HG03442 (cell line): Measurements from ENCODE around the gene DMPK.
A peak's percentile ranks its signal among the peaks of the same experiment; 100 is the strongest.
"Not testable (repeated sequence)": the region's sequence is repeated elsewhere in the genome, so short reads cannot be mapped to it uniquely, and the experiment has no call there.

Experiments used
- ATAC-seq: cut with Tn5 transposase; IDR thresholded peaks from one replicate; pipeline ENCODE4 v1.9.1; 2021; ENCODE audit warnings: mild to moderate bottlenecking, moderate library complexity; ENCODE audit not compliant: unreplicated experiment

The DMPK gene

DNA sequence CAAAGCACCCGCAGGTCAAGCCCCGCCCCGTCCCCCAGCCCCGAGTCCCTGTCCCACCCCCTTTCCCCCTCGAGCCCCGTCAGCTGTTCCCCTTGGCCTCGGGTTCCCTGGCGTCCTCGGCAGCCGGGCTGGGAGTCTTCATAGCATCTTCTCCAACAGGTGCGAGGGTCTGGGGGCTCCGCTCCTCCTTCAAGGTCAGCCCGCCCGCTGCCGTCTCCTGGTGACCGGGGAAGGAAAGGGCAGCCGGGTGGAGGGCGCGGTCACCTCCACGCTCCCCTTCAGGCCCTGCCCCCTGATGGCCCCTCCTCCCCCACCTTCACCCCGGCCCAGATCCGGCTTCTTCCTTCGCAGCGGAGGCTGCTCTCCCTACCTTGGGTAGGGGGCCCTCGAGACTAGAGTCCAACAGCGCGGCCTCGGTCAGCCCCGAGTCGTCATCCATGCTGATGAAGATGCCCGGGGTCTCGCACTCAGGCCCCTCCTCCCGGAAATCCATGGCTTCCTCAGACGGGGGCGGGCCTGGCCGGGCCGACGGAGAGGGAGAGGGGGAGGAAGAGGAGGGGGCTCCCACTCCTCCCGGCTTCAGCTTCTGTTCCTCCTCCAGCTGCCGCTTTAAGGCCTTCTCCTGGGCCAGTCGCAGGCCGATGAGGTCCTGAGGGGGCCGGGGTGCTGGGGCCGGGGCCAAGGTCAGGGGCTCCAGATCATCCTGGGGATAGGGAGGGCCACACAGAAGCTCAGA lies 33.4 kb upstream of the DMPK start:
- ATAC-seq: no peak

- no peak for ATAC-seq
Observed at GRCh38 chr19:45814851-45815480, 32.7 kb upstream of the DMPK start, which contains the start of gene RSPH6A. RSPH6A (minus strand) TSS chr19:45815308; CDS start chr19:45815176, 132 bp downstream.

DNA sequence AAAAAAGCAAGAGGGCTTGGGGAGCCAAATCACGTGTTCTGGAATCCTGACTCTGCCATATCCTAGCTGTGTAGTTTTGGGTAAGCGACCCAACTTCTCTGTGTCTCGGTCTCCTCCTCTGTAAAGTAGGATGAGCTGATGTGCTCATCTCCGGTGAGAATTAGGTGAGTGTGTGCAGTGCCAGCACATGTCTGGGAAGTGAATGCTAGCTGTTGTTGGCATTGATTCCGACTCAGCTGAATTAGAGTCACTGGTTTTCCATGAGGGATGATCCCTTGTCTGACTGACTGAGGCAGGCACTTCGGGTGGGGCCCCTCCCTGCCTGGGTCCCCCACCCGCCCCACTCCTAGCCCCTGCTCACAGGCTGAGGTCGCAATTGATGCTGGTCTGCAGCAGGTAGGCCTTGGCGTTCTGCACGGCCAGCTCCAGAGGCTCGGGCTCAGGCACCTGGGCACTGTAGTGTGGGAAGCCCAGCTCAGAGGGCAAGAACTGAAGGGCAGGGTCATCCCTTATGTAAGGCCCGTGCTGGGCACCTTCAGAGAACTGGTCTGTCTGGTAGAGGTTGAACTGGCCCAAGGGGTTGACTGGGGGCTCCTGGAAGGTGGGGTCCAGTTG lies 32.0 kb upstream of the DMPK start:
- ATAC-seq: no peak

- ATAC-seq: no peak
Observed at GRCh38 chr19:45812297-45812696, 30.0 kb upstream of the DMPK start.

DNA sequence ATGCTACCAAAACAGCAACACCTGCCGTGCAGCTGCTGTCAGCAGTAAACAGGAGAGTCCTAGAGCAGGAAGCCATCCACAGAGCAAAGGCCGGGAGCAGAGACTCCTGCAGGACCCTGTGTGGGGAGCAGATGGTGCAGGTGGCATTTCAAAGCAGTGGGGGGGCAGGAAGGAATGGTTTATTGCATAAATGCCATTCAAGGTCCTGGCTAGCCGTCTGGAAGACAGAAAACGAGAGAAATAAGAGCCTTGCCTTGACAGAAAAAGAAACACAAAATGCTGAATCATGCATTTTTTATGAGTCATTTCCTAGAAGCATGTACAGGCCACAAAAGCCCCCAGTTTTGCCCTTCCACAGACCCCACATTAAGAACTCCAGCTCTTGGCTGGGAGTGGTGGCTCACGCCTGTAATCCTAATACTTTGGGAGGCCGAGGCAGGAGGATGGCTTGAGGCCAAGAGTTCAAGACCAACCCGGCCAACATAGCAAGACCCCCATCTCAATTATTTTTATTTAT lies 27.4 kb upstream of the DMPK start:
- ATAC-seq: no peak

DNA sequence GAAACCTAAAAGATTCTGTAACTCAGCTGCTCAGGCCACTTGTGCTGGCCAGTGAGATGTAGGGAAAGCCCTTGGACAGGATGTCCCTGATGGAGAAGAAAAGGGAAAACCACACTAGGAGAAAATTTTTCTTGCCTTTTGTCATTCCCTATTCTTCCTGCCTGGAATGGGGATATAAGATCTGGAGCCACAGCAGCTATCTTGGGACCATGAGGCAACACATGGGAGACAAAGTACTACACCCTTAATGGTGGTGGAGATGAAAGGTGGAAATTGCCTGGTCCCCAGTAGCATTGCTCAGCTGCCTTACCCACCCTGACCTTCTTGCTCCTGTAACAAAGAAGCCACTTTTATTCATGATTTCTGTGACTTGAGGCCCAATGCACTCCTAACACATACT lies 23.4 kb upstream of the DMPK start:
- ATAC-seq: no peak

DNA sequence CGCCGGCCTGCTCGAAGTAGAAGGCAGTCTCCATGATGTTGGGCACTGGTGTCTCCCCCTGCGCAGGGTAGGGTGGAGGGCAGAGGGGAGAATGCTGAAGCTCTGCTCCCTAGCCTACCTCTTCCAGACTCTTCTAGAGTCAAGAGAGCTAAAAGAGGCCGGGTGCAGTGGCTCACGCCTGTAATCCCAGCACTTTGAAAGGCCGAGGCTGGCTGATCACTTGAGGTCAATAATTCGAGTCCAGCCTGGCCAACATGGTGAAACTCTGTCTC lies 22.6 kb upstream of the DMPK start:
- ATAC-seq: no peak

GRCh38 chr19:45804140-45804958 lies 22.1 kb upstream of the DMPK start:
- ATAC-seq: no peak

DNA sequence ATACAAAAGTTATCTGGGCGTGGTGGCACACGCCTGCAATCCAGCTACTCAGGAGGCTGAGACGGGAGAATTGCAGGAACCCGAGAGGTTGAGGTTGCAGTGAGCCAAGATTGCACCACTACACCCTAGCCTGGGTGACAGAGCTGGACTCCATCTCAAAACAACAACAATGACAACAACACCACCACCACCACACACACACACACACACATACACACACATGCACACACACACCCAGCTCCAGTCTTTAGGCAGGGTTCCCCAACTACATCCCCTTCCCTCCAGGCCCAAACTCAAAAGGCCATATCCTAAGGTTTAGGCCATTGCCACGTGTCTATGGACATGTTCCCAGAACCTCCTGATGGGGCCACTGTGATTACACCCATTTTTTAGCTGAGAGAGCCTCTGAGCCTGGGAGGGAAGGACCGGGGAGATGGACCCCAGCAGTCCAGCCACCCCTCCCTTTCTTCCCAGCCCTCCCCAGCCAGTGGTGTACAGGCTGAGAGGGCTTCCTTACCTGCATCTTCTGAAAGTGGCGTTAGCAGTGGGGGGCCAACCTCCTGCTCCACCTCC lies 19.4 kb upstream of the DMPK start:
- ATAC-seq: no peak

DNA sequence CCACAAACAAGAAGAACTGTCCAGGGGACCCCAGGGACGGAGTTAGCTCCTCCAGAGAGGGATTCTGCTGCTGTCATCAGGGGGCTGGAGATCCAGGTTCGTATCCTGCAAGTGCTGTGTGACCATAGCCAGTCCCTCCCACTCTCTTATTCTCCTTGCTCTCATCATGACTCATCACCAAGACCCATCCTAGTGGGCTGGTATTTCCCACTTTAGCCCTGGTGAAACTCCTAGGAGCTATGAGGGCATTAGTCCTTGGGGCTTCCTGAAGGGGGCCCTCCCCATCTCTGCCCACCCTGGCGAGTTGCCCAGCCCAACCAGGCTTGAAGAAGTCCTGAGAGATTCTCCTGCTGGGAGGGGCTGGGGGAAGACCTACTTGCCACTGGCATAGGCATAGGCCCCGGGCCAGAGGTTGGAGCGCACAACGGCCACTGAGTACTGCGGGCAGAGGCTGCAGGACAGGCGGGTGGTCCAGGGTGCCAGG lies 17.8 kb upstream of the DMPK start:
- ATAC-seq: no peak

- not testable (repeated sequence) for ATAC-seq
Observed at GRCh38 chr19:45799541-45799940, 17.3 kb upstream of the DMPK start.

GRCh38 chr19:45798995-45799517 lies 16.8 kb upstream of the DMPK start:
- no peak for ATAC-seq

GRCh38 chr19:45794627-45795026 lies 12.3 kb upstream of the DMPK start:
- ATAC-seq: no peak

DNA sequence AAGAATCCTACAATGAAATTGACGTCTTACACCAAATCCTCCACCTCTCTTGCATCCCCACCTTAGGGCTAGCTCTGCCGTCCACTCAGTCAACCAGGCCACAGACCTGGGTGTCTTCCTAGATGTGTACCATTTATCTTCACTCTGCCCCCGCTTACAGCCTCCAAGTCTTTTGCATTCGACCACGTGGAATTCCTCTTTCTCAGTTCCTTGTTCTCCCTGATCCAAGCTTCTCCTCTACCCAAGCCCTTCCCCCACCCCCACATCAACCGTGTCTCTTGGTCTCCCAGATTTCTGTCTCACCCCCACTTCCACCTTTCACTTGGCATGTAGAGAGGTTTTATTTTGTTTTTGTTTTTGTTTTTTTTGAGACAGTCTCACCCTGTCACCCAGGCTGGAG lies 11.6 kb upstream of the DMPK start:
- ATAC-seq: no peak

DNA sequence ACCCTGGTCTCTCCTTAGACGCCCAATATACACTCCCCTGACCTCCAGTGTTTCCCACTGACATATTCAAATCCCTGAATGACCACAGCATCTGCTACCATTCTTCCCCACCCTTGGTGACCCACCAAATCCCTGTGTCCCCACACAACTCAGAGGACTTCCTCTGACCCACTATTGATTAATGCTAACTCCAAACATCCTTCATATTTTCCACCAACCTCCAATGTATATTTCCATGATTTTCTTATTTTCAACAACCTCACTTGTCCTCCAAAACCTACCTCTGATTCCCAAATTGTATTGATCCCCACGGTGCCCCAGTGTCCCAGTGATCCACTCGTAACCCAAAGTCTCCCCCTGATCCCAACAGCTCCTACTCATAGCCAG lies 10.9 kb upstream of the DMPK start:
- ATAC-seq: no peak

DNA sequence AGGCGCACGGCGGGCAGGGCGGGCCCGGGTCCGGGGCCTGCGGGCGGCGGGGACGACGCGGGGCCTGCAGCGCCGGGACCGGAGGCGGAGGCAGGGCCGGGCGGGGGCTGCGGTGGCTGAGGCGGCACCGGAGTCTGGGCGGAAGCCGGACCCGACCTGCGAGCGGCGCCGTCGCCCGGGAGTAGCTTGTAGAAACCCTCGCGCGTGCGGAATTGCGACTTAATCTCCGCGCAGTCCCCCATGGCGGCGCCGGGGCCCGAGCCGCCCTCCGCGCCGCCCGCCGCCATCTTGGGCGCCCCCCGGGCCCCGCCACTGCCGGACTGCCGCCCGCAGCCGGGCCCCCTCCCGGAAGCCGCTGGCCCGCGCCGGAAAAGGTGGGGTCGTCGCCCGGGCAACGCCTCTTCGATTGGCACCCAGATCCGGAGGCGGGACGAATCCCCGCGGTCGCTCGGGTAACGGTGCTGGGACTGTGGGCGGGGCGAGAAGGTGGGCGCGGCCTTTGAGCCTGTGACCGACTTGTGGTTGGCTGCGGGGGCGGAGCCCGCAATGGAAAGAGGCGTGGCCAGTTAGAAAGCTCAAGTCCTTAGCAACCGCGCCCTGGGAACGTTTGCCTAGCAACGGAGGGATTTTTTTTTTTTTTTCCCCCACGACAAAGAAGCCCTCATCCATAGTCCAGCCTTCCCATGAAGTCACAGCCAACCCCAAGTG lies 10.3 kb upstream of the DMPK start, which contains the start of gene DMWD:
DMWD (minus strand) TSS at position 376 of the 708 bp plus-strand sequence; CDS start at position 287, 89 bp downstream.
- ATAC-seq: peak; percentile 90

DNA sequence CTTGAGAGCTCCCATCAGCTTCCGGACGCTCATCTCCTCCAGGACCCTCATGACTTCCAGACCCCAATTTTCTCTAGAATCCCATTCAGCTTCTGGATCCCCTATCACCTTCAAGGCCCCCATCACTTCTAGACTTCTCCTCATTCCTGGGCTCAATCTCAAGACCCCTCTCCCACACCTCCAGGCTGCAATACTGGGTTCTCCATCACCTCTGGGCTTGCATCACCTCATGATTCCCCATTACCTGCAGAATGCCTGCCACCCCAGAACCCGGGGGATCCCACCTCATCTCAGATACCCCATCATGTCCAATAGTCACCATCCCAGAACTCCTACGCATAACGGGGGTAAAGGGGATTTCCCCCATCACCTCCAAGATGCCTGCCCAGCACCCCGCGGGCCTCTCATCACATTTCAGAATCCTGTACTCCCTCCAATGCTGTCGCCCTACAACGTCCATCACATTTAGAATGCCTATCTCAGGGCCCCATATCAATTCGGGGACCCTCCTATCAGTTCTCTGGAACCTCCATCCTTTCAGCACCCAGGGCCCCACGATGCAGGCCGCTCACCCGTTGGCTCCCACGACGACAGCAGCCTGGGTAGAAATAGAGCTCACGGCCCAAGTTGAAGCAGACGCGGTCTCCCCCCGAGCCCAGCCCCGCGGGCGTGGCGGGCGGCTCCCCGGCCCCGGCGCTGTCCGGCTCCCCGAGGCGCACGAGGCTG lies 9.6 kb upstream of the DMPK start:
- ATAC-seq: no peak

GRCh38 chr19:45790942-45791341 lies 8.7 kb upstream of the DMPK start:
- ATAC-seq: no peak
